GM19467 (cell line): ENCODE measurements around the gene RLN1.
"Not testable (repeated sequence)": the region's sequence is repeated elsewhere in the genome, so short reads cannot be mapped to it uniquely, and the experiment has no call there.

Experiments
- ATAC-seq: cut with Tn5 transposase; IDR thresholded peaks from one replicate; pipeline ENCODE4 v1.9.1; 2021; ENCODE audit warnings: mild to moderate bottlenecking, moderate library complexity; ENCODE audit not compliant: unreplicated experiment

The RLN1 gene

DNA sequence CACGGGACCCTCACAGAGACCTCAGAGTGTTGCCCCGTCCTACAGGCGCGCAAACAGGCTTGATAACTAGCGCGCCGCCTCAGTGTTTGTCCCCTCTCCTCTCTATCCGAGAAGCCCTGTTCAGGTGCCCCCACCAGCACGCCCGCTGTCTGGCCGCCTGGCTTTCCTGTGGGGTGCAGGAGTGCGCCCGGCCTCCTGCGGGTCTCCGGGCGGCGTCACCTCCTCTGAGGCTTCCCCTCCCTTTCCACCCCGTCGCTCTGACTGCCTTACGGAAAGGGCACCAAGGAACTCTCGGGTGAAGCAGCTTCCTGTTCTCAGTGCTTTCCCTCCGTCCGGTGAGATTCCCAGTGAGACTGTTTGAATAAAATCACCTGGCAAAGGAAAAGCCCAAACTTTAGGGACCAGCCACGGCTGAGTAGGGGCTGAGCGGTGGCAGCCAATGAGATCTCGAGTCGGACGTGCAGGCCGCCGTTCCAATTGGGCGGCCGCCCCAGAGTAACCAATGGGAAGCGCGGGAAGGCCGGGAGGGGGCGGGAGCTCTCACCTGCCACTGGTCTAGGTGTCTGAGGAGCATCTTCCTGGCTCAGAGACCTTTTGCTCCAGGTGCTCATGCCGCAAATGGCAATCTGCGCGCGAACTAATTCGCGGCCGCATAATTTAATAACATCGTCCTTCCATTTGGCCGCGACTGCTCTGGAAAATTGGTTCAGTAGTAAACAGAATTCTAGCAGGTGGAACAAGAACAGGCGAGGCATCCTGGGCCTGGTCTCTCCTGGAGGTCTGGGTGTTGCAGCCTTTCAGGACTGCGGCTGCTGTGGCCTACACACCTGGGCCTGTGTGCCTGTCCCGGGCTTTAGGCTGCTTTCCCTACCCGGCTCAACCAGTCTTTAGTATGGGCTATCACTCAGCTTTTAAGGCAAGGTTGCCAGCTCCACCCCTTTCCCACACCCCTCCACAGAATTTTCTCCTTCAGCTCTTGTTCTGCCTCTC is at the start of gene RLN1:
Gene RLN1 (minus strand): TSS at position 885 of the 990 bp plus-strand sequence. CDS start 130 bp downstream, at position 755.
- peak; percentile 99 for ATAC-seq

GRCh38 chr9:5389109-5389732 is 49.5 kb upstream of the RLN1 start:
- ATAC-seq = no peak

- ATAC-seq = no peak
These were observed 48.5 kb upstream of the RLN1 start for GRCh38 chr9:5388026-5388819.

GRCh38 chr9:5384436-5384835 is 44.8 kb upstream of the RLN1 start:
- ATAC-seq = no peak

GRCh38 chr9:5382479-5382878 is 42.8 kb upstream of the RLN1 start:
- ATAC-seq = no peak

GRCh38 chr9:5375790-5376477 is 36.3 kb upstream of the RLN1 start:
- ATAC-seq = no peak

GRCh38 chr9:5375091-5375490 is 35.4 kb upstream of the RLN1 start:
- no peak for ATAC-seq

GRCh38 chr9:5364294-5365024 is 24.8 kb upstream of the RLN1 start:
- peak; percentile 94 for ATAC-seq

- no peak for ATAC-seq
These were observed 21.8 kb upstream of the RLN1 start for GRCh38 chr9:5361326-5362010.

GRCh38 chr9:5360341-5360740 is 20.7 kb upstream of the RLN1 start:
- ATAC-seq = no peak

DNA sequence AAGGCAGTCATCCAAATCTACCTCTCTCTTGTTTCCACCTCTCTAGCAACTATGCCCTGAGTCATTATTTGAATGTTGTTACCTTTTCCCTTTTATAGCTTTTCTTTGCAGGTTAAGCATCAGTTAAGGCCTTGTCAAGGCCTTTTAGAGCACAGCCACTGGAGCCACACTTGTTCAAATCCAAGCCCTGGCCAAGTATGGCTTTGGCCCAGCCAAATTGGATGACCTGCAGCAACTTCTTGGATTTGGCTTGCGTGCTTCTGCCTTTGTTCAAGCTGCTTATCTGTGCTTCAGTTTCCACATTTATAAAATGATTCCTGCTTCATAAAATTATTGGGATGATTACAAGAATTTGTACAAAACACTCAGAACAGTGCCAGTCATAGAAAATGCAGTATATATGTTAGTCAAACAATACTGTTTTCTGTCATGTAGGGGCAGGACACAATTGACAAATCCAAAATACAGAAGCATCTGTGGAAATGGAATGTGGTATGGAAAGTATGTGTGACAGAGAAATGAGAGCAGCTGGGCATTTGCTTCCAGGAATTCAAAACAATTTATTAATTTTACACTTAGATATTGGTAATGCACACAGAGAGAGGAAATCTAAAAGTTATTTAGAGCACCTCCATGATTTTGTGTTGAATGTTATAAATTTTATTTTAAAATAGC is 17.9 kb upstream of the RLN1 start:
- no peak for ATAC-seq

DNA sequence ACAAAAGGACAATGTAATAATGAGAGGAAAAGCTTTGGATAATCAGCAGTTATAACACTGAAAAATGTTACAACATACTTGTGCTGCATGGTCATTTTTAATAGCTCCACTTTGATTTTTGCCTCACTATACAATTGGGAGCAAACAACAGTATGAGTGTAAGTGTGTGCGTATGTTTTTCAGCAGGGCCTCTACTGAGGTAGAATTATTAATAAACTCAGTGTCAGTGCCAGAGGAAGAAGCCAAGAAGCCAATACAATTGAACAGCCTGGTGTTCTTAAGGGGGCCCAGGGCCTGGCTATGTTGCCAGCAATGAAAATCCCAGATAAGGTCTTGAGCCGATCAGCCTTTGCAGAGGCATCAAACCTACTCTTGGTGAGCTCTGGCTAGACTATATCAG is 16.1 kb upstream of the RLN1 start:
- ATAC-seq = no peak

GRCh38 chr9:5355226-5355625 is 15.6 kb upstream of the RLN1 start:
- ATAC-seq = no peak

GRCh38 chr9:5354184-5354583 is 14.5 kb upstream of the RLN1 start:
- ATAC-seq = no peak

DNA sequence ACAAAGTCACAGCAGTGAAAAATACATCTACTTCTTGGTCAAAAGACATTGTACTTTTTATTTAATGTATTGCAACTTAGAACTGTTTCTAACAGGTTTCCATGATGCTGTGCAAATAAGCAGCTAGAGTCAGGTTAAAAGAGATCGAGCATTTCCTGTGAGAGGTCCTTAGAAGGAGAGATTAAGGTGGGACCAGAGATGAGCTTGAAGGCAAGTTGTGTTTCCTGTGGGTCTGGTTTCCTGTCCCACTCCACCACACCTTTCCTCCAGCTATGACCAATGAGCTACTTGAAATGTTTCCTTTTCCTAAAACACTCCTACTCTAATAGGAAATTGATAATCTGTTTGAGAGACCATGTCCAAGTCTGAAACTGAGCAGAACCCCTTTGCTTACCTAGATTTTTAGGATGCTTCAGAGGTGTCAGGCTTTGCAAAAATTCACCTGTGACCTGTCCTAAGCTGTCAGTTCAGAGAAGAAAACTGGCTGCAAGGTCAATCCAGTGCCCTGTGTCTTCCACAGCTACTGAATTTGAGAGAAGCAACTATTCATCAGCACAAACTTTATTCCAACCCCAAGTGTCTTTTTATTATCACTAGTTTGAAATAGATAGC is 13.1 kb upstream of the RLN1 start:
- no peak for ATAC-seq

DNA sequence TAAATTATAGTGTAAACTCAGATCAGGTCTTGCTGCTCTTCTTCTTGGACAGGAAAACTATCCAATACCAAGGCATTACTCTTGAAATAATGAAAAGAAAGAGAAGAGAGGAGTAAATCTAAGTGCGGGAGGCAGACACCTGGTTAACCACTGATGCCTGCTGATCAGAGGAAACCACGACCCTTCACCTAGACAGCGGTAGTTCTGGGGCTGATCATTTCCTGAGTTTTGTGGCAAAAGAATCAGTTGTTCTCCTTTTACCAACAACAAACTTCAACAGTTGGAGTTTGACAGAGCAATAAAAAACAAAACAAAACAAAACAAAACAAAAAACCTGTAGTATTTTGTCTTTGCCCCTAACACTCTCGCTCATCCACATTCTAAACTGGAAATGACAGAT is 3.0 kb downstream of the RLN1 start:
- ATAC-seq = no peak

DNA sequence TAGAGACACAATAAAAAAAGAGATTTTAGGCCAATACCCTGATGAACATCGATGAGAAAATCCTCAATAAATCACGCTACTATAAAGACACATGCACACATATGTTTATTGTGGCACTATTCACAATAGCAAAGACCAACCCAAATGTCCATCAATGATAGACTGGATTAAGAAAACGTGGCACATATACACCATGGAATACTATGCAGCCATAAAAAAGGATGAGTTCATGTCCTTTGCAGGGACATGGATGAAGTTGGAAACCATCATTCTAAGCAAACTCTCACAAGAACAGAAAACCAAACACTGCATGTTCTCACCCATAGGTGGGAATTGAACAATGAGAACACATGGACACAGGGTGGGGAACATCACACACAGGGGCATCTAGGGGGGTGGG is 8.4 kb downstream of the RLN1 start:
- not testable (repeated sequence) for ATAC-seq

GRCh38 chr9:5326893-5327548 is 12.7 kb downstream of the RLN1 start:
- ATAC-seq = no peak
